CD4-positive, alpha-beta T cell treated with Interleukin-15 for 1 hour (primary cell): ENCODE measurements around the gene PCDH15.

Source experiments
- DNase-seq: peaks from one replicate; pipeline ENCODE4 v3.0.0-alpha.2; 2020

Gene PCDH15

DNA sequence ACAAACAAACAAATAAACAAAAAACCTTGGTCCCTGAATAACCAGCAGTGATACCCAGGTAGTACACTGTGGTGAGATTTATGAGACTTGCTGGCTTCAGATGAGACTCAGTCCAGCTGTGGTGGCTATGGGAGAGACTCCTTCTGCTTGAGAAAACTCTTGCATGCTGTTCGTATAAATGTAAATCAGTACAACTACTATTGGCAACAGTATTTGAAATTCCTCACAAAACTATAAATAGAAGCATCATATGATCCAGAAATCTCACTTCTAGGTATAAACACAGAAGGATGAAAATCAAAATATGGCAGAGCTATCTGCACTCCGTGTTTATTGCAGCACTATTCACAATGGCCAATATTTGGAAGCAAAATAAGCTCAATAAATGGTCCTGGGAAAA lies 692.1 kb downstream of the PCDH15 start:
- no peak for DNase-seq

DNA sequence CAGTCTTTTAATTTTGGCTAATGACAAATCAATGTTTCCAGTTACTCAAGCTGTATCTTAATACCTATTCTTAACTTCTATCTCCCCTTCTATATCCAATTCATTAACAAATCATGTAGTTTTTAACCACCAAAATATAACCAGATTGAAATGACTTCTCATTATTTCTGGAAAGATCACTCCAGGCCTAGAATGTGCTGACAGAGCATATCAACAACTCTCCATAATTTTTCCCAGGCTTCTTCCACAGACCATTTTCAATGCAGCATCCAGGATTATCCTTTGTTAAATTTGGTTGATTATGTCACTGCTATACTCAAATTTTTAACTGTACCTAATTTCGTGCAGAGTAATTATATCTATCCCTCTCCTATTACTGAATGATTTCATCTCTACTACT lies 704.1 kb downstream of the PCDH15 start:
- DNase-seq, result no peak

DNA sequence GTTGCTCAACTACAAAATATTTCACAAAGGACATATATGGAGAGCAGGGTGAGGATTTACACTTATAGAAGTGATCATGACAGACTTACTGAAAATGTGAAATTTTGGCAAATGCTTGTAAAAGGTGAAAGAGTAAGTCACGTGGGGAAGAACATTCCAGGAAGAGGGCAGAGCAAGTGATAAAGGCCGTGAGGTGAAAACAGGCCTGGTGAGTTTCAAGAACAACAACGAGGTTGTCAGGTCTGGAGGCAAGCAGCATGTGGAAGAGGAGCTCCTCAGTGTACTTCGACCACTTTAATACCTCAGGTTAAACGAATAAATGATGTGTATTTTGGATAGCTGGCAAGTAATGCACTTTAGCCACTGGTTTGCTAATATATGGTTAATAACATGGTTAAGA lies 706.7 kb downstream of the PCDH15 start:
- no peak for DNase-seq

DNA sequence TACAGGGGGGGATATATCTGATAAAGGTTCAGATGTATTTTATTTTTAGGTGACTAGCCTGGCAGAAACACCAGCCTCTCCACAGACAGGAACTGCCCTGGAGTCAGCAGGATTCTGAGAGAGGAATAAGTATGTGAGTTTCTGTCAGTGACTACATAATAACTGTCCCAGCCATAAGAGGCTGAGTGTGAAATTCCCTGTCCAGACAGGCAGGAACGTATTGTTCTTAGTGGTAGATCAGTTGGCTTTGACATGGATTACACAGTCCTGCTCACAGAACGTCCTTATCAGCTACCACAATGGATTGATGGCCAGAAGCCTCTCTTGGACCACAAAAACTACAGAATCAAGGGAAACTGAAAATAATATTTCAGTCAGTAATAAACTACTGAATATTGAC lies 709.8 kb downstream of the PCDH15 start:
- no peak for DNase-seq

DNA sequence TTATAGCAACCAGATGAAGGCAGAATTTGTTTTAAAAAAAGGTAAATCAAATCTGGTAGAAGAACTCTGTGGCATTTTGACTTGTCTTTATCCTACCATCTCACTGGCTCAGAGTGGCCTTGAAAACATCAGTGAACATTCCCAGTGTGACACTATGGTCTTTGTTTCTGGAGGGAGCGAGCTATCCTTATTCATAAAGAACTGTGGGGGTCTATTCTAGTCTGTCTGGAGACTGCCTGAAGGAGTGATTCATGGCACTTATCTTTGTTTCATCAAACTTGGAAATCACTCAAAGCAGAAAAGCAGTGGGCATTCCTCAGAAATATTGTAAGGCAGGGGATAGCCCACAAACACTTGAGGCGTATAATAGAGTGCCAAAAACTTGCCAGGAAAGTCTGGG lies 719.1 kb downstream of the PCDH15 start:
- no peak for DNase-seq

DNA sequence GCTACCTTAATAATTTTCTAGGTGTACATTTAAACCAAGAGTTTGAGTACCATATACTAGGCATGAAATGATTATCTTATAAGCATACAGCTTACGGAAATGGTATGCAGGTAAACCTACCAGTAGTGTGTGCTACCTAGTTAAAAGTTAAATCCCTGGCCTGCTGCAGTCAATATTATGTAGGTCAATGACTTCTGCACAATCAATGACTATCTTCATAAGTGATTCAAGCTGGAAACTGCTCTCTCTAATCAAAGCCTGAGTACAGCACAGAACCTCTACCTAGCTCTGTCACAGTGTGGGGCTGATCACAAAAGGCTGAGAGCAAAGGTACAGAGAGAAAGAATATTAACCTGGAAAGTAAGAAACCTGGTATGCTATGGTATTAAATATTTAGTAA lies 733.7 kb downstream of the PCDH15 start:
- no peak for DNase-seq

DNA sequence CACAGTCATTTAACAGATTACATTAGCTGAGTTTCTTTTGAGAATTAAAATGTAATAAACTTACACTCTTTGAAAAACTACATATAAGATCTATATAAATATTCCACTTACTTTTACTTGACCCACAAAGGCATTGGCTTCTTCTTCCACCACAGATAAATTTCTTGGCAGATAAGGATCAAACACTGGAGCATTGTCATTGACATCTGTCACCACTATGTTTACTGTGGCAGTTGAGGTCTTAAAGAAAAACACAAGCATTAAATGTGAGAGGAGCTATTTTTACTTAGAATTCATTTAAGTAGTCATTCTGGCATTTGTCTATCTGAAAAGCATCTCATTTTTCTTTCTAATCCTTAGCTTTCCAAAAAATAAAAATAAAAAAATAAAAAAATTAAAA lies 734.4 kb downstream of the PCDH15 start:
- DNase-seq, result no peak

DNA sequence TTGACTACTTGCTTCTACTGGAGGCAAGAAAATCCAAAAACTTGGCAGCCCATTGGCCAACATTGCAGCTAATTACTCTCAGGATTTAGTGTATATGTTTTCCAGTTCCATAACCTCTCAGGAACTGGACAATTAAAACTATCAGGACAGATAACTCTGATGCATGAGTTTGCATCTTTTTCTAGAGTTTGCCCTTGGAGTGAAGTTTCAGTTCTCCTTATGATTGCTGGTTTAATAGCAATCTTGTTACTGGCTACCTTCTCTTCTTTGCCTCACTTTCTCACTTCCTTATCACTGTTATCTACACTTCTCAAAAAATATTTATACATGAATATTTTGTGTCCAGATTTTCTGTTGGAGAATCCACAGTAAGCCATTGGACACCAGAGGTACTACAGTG lies 735.9 kb downstream of the PCDH15 start:
- no peak for DNase-seq

DNA sequence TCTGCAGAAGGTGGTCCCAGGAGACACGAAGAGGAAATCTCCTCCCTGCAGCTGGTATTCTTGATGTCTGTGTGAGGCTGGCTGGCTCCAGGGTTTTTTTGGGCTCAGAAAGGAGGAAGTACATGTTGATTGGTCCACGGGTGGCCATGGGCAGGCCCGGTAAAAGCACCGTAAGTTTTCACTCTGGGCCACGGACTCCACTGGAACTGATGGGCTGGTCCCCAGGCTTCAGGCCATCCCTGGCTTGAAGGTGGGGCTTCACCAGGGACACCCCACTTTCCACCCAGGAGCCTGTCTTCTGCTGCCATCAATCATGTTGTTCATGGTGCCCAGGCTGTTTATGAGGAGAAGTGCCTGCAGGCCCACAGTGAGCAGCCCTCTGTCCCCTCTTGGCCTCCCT lies 736.8 kb downstream of the PCDH15 start:
- no peak for DNase-seq

DNA sequence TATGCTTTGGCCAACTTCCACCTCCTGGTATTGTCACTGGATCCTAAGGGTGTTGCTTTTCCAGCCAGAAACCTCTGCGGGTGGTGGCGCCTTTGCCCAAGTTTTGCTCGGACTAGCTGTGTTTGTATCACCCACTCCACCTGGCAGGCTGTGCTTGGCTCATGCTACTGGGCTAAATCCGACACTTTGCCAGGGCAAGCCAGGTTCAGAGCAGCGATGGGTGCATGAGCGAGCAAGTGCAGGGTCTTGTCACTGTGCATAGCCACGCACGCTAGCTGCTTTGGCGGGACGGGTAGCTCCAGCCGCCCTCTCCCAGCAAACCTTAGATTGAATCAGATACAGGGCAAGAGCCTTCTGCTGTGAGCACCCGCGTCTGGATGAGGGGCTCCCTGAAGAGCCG lies 737.5 kb downstream of the PCDH15 start:
- DNase-seq, result no peak

DNA sequence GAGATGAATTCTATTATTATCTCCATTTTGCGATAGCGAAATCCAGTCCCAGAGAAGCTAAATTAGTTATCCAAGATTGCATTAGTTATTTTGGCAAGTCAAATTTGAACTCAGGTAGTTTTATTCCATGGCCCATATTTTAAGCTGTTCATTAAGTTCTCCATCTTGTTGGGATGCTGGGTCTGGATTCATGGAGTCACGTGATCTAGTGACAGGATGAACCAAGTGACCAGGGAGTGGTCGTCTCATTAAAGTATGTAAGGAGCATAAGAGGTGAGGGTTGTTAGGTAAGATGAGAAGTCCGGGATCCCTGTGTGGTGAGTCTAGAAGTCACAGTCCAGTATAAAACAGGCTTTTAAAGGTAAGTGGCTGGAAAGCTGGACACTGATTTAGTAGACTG lies 740.5 kb downstream of the PCDH15 start:
- DNase-seq, result no peak

DNA sequence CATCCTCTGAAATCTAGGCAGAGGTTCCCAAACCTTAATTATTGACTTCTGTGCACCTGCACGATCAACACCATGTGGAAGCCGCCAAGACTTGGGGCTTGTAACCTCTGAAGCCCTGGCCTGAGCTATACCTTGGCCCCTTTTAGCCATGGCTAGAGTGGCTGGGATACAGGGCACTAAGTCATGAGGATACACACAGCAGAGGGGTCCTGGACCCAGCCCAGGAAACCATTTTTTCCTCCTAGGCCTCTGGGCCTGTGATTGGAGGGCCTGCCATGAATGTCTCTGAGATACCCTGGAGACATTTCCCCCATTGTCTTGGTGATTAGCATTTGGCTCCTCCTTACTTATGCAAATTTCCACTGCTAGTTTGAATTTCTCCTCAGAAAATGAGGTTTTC lies 743.7 kb downstream of the PCDH15 start:
- no peak for DNase-seq

DNA sequence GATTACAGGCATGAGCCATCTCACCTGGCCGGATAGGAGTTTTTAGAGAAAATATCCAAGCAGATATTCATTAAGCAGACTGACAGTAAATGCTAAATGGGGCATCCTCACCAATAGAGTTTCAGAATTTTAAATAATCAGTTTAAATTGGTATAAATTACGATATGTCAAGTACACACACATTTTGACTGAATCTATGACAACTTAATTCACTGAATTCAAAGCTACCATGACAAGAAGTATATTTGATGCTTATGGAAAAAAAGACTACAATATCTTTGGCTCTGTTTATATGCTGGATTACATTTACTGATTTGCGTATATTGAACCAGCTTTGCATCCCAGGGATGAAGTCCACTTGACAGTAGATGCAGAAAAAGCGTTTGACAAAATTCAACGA lies 774.7 kb downstream of the PCDH15 start:
- DNase-seq, result no peak

DNA sequence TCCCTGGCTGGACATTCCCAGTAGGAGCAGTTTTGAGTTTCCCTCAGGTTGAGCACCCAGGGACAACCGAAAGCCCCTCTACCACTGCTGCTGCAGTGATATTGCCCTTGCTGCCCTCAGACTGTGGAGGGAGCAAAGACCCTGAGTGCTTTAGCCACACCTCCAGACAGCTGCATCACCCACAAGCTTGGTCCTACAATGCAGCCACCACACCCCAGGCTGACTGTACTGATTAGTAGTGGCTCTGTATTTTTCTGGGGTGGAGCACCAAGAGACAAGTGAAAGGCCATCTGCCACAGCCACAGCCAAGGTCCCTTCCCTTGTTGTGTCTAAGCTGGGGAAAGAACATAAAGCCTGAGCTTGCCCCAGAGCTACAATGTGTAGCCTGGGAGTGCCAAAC lies 789.9 kb downstream of the PCDH15 start:
- DNase-seq, result no peak

DNA sequence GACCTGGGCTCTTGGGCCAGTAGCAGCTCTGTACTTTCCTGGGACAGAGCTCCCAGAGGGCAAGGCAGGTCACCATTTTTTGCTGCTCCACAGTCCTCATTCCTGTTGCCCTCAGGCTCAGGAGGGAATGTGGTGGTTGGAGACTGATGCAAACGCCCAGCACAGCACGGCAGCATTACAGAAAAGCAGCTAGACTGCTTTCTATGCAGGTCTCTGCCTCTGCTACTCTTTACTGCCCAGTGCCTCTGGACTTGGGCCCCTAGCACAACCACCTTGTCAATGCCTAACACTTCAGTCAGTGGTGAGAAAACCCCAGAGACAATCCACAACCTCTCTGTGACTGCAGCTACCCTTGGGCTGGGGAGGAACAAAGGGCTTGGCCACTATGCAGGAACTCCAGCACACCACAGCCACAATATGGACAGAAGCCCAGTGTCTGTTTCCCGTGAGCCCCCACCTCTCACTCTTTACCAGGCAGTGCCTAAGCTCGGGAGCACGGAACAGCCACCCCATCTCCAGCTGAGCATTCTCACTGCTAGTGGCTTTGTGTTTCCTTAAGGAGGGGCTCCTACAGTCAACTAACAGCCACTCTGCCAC lies 790.6 kb downstream of the PCDH15 start:
- no peak for DNase-seq

DNA sequence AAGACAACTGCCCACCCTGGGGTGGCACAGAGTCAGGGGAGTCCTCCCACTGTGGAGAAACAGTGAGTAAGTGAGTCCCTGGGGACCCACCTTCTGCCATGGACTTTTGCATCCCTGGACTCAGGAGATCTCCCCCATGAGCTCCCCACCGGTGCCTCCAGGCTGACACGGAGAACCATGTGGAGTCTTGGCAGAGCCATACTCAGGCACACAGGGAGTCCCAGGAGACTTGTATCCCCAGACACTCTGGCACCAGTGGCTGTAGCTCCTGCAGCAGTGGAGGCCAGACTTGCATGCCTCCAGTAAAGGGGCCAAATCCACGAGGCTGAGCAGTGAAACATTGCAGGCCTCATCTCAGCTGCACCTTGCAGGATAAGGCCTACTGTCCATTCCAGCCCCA lies 791.4 kb downstream of the PCDH15 start:
- no peak for DNase-seq

DNA sequence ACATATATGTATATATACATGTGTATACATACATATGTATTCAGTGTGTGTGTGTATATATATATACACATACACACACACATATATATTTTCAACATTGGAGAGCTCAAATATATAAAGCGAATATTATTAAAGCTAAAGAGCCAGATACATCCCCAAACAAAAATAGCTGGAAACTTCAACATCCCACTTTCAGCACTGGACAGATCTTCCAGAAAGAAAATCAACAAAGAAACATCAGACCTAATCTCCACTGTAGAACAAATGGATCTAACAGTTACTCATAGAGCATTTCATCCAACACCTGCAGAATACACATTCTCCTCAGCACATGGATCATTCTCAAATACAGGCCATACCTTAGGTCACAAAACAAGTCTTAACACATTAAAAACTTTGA lies 799.0 kb downstream of the PCDH15 start:
- no peak for DNase-seq

DNA sequence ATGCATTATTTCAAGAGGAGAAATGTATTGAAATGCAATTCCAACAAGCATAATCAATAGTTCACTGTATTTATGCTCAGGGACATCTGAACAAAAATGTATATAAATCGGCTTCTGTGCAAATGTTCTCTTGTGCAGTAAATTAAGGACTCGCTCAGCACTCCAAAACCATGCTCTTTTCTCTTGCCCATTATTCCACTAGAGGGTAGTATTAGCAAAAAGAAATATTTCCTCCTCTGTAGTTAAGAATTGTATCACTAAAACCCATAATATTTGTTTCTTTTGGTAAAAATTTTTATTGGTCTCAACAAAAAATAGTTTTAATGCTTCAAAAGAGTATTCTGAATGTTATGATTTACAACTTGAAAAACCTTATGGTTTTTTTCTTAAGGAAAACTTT lies 803.1 kb downstream of the PCDH15 start:
- no peak for DNase-seq

DNA sequence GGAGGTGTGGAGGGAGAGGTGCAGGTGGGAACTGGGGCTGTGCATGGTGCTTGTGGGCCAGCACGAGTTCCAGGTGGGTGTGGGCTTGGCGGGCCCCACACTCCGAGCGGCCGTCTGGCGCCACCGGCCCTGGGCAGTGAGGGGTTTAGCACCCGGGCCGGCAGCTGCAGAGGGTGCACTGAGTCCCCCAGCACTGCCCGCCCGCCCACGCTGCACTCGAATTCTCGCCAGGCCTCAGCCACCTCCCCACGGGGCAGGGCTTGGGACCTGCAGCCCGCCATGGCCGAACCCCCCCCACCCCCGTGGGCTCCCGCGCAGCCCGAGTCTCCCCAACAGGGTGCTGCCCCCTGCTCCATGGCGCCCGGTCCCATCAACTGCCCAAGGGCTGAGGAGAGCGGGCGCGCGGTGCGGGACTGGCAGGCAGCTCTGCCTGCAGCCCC lies 810.2 kb downstream of the PCDH15 start:
- DNase-seq, result no peak

DNA sequence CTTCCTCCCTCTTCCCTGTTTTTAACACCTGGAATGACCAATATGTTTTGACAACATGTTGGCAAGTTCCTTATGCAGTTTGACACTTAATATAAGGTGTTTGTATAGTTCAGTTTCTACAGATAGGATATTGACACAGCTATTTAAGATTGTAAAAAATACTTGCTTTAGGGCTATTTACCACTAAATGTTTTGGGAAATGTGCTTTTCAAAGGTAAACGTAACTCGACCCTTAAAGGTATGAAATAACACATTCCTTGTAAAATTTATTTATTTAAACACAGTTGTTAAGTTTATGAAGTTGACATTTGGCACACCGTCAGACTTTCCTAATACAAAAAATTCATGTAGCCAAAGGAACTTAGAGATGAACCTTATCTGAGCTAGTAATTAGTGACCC lies 817.6 kb downstream of the PCDH15 start:
- no peak for DNase-seq

DNA sequence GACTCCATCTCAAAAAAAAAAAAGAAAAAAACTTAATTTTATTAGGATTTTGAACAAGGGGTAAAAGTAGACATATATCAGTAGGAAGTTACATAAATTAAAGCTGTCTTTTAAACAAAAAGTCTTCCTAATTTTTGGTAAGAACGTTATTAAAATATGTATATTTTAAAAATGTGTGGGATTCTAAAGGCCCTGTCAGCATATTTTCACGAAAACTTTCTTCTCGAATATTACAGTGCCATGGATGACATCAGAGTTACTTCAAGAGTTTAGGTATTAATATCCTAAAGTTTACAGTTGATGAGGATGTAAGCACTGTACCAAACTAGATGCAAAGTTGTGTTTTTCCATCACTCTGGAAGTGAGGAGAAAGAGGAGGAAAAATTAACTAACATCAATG lies 820.8 kb downstream of the PCDH15 start:
- DNase-seq, result no peak

DNA sequence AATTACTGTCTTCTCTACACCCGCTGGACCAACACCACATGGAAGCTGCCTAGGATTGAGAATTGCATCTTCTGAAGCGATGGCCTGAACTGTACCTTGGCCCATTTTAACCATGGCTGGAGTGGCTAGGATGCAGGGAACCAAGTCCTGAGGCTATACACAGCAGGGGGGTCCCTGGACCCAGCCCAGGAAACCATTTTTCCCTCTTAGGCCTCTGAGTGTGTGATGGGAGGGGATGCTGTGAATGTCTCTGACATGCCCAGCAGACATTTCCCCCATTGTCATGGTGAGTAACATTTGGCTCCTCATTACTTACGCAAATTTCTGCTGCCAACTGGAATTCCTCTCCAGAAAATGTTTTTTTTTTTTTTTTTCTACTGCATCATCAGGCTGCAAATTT lies 822.7 kb downstream of the PCDH15 start:
- DNase-seq, result no peak

DNA sequence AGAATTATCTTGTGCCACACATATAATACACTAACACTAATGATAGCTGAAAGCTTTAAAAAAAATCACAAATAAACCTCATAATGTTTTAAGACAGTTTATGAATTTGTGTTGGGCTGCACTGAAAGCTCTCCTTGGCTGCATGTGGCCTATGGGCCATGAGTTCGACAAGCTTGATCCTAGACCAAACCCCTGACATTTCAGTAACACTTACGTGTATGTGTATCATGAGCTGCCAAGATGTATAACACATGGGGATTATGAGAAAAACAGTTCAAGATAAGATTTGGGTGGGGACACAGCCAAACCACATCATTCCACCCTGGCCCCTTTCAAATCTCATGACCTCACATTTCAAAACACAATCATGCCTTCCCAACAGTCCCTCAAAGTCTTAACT lies 823.8 kb downstream of the PCDH15 start:
- no peak for DNase-seq

DNA sequence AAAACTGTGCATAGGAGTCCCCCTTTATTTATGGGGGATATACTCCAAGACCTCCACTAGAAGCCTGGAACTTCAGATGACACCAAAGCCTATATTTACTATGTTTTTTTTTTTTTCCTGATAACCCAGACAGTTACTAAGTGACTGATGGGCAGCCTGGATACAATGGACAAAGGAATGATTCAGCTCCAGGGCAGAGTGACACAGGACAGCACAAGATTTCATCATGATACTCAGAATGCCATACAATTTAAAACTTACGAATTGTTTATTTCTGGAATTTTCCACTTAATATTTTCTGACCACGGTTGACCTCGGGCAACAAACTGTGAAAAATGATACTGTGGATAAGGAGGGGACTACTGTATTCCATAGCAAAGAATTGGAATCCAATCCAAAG lies 843.6 kb downstream of the PCDH15 start:
- no peak for DNase-seq

DNA sequence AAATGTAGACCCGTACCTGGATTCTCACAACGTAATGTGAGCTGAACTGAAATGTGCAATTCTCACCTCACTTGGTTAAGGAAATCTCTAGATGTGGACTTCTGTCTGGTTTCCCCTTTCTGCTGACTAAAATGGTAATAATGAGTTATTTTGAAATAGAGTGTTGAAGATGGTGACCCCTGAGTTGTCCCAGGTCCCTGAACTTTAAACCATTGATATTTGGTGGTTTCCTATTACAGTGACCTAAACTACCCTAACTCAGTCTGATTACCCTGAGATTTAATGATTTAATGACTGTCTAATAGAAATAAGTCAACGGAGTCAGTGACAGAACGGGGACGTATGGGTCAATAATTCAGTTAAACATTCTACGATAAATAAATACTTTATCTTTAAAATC lies 845.9 kb downstream of the PCDH15 start:
- no peak for DNase-seq
